ENCODE data around the gene OLAH.
A peak's percentile ranks its signal among the peaks of the same experiment; 100 is the strongest.

Gene OLAH

GRCh38 chr10:15072358-15072757, 28.6 kb downstream of the OLAH start:
- DNase-seq, result no peak

- no peak for DNase-seq
Measured at GRCh38 chr10:15075421-15075820, 31.7 kb downstream of the OLAH start.

- no peak for DNase-seq
Measured at GRCh38 chr10:15083674-15084501, 40.1 kb downstream of the OLAH start.

- DNase-seq, result no peak
Measured at GRCh38 chr10:15084502-15084922, 40.8 kb downstream of the OLAH start.

- peak; percentile 64 to 89 for DNase-seq
Measured at GRCh38 chr10:15088428-15089261, 44.9 kb downstream of the OLAH start, which contains the start of gene ACBD7. TSS of gene ACBD7 (minus strand) at chr10:15088776. CDS start at chr10:15088728, 48 bp downstream.

- no peak for DNase-seq
Measured at GRCh38 chr10:15091418-15091817, 47.7 kb downstream of the OLAH start.

- no peak for DNase-seq
Measured at GRCh38 chr10:15092855-15093408, 49.2 kb downstream of the OLAH start.

- DNase-seq, result no peak
Measured at GRCh38 chr10:15096661-15097010, 52.9 kb downstream of the OLAH start.

- DNase-seq, result peak; percentile 81 to 91
Measured at GRCh38 chr10:15097011-15097812, 53.5 kb downstream of the OLAH start, which contains the start of gene RPP38. TSS of gene RPP38 (plus strand) at chr10:15097355. CDS start at chr10:15103315, 5,960 bp downstream.

GRCh38 chr10:15099886-15100285, 56.1 kb downstream of the OLAH start:
- DNase-seq, result no peak

GRCh38 chr10:15103513-15103912, 59.8 kb downstream of the OLAH start:
- no peak for DNase-seq

- DNase-seq, result peak; percentile 2 to 66
Measured at GRCh38 chr10:15106352-15107013, 62.7 kb downstream of the OLAH start.

- DNase-seq, result no peak
Measured at GRCh38 chr10:15112657-15113056, 68.9 kb downstream of the OLAH start.

- DNase-seq, result no peak
Measured at GRCh38 chr10:15113766-15114165, 70.0 kb downstream of the OLAH start.

- DNase-seq, result no peak
Measured at GRCh38 chr10:15116225-15116624, 72.5 kb downstream of the OLAH start.

- DNase-seq, result no peak
Measured at GRCh38 chr10:15118615-15119014, 74.9 kb downstream of the OLAH start.

GRCh38 chr10:15120523-15120922, 76.8 kb downstream of the OLAH start:
- no peak for DNase-seq

GRCh38 chr10:15121707-15122106, 78.0 kb downstream of the OLAH start:
- no peak for DNase-seq

GRCh38 chr10:15122477-15123030, 78.8 kb downstream of the OLAH start:
- no peak for DNase-seq

All from NCI-H526 (cell line).